Cerebellar cortex (tissue), 1 donor: Measurements from ENCODE around the gene MYOCD.
"Not testable (repeated sequence)": the region's sequence is repeated elsewhere in the genome, so short reads cannot be mapped to it uniquely, and the experiment has no call there.

Experiments used
- DNase-seq: peaks from one replicate; pipeline ENCODE4 v3.0.0-alpha.2; 2015; ENCODE audit warnings: low spot score

The MYOCD gene

GRCh38 chr17:12665263-12666210 lies at the start of gene MYOCD:
Gene MYOCD (plus strand): TSS chr17:12665890. CDS start chr17:12666189, 299 bp downstream.
- DNase-seq: no peak

- DNase-seq: no peak
These were observed 49.5 kb upstream of the MYOCD start for GRCh38 chr17:12616161-12616560.

- DNase-seq: no peak
These were observed 47.1 kb upstream of the MYOCD start for GRCh38 chr17:12618557-12618956.

GRCh38 chr17:12619459-12620199 lies 46.1 kb upstream of the MYOCD start:
- DNase-seq: no peak

GRCh38 chr17:12620200-12620720 lies 45.4 kb upstream of the MYOCD start:
- DNase-seq: no peak

GRCh38 chr17:12622726-12623125 lies 43.0 kb upstream of the MYOCD start:
- DNase-seq: no peak

GRCh38 chr17:12623220-12623848 lies 42.4 kb upstream of the MYOCD start:
- no peak for DNase-seq

GRCh38 chr17:12624211-12624610 lies 41.5 kb upstream of the MYOCD start:
- no peak for DNase-seq

- DNase-seq: no peak
These were observed 40.6 kb upstream of the MYOCD start for GRCh38 chr17:12625092-12625491.

- DNase-seq: no peak
These were observed 38.5 kb upstream of the MYOCD start for GRCh38 chr17:12627177-12627629.

GRCh38 chr17:12627781-12628451 lies 37.8 kb upstream of the MYOCD start:
- DNase-seq: no peak

GRCh38 chr17:12631076-12631475 lies 34.6 kb upstream of the MYOCD start:
- no peak for DNase-seq

GRCh38 chr17:12632785-12633184 lies 32.9 kb upstream of the MYOCD start:
- no peak for DNase-seq

GRCh38 chr17:12634789-12635414 lies 30.8 kb upstream of the MYOCD start:
- no peak for DNase-seq

GRCh38 chr17:12635996-12636395 lies 29.7 kb upstream of the MYOCD start:
- DNase-seq: not testable (repeated sequence)

- no peak for DNase-seq
These were observed 28.7 kb upstream of the MYOCD start for GRCh38 chr17:12637015-12637414.

- no peak for DNase-seq
These were observed 27.7 kb upstream of the MYOCD start for GRCh38 chr17:12637745-12638651.

- DNase-seq: no peak
These were observed 25.3 kb upstream of the MYOCD start for GRCh38 chr17:12640364-12640763.

GRCh38 chr17:12641084-12641483 lies 24.6 kb upstream of the MYOCD start:
- DNase-seq: no peak

- DNase-seq: no peak
These were observed 23.7 kb upstream of the MYOCD start for GRCh38 chr17:12642034-12642433.
